Muscle layer of colon (tissue), 2 donors: Measurements from ENCODE around the gene RAD54L.

Experiments used
- H3K27ac ChIP-seq: one replicate; pipeline ENCODE4 v1.7.0; 2013; ENCODE audit warnings: low read depth, mild to moderate bottlenecking, low read length, moderate library complexity
- H3K27me3 ChIP-seq, 2 donors: one replicate each; pipeline ENCODE4 v1.7.0; 2013; ENCODE audit warnings: low read length in 2 of 2, mild to moderate bottlenecking in 2 of 2; ENCODE audit not compliant: insufficient read depth in 2 of 2, control insufficient read depth in 1 of 2
- H3K36me3 ChIP-seq: one replicate; pipeline ENCODE4 v1.7.0; 2013; ENCODE audit warnings: mild to moderate bottlenecking, low read length; ENCODE audit not compliant: insufficient read depth
- H3K4me1 ChIP-seq: one replicate; pipeline ENCODE4 v1.7.0; 2013; ENCODE audit warnings: mild to moderate bottlenecking, low read length; ENCODE audit not compliant: insufficient read depth
- H3K4me3 ChIP-seq, 2 donors: one replicate each; pipeline ENCODE4 v1.7.0; 2013; ENCODE audit warnings: low read length in 2 of 2, low read depth in 1 of 2, mild to moderate bottlenecking in 1 of 2, moderate library complexity in 1 of 2
- H3K9ac ChIP-seq: one replicate; pipeline ENCODE4 v1.7.0; 2013; ENCODE audit warnings: low read length
- H3K9me3 ChIP-seq: one replicate; pipeline ENCODE4 v1.7.0; 2013; ENCODE audit warnings: mild to moderate bottlenecking, low read length
- donor health status: abdominal sarcoma.
- donor health status: Adenocarcinoma of cecum.

The RAD54L gene

DNA sequence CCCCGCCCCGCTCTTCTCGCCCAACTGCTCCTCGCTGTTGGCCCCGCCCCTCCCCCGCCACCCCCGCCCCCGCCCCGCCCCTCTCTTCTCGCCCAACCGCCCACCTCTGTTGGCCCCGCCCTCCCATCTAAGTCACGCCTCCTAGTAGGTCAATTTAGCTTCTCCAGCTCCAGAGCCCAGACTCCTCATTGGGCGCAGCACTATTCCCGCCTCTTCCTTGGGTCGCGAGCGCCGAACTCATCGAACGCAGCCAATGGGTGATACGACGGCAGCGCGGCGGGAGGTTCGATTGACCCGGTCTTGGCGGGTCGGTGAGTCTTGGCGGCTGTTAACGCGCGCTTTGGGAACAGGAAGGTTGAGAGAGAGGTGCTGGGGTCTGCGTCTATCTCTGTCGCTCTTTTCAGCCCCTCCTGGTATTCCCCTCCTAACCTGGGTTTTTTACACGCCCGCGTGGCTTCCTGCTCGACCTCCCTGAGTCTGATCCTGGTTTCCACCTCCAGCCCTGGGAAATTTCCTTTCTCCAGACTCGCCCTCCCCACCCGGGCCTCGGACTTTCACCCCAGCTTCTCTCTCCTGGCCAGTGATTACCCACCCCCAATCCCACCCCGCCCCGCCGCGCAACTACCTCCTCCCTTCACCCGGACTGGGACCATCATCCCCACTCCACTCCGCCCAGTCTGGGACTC is at the start of gene RAD54L:
Gene RAD54L (plus strand): TSS at position 328 of the 686 bp plus-strand sequence. CDS start 643 bp downstream, outside the sequence.
- H3K9me3 ChIP-seq = no peaks in the 10 kb centered on the region
- H3K4me1 ChIP-seq = peaks cover 7% of the 10 kb centered on the region
- no peaks in the 10 kb centered on the region for H3K36me3 ChIP-seq
- peak within 1 kb of the TSS; percentile 22 for H3K9ac ChIP-seq
- H3K27ac ChIP-seq = no peak within 1 kb of the TSS
- H3K27me3 ChIP-seq = no peaks in the 10 kb centered on the region
- H3K4me3 ChIP-seq = peak within 1 kb of the TSS; percentile 59 to 85

- H3K4me3 ChIP-seq = peak within 1 kb of the TSS; percentile 93 to 99
- no peaks in the 10 kb centered on the region for H3K27me3 ChIP-seq
- peaks cover 26% of the 10 kb centered on the region for H3K4me1 ChIP-seq
- H3K36me3 ChIP-seq = peaks cover 36% of the 10 kb centered on the region
- peak within 1 kb of the TSS; percentile 92 for H3K9ac ChIP-seq
- peak within 1 kb of the TSS; percentile 85 for H3K27ac ChIP-seq
- H3K9me3 ChIP-seq = no peaks in the 10 kb centered on the region
Measured at GRCh38 chr1:46197964-46198811, 49.4 kb upstream of the RAD54L start, which contains the start of gene POMGNT1. TSS of gene POMGNT1 (minus strand) at chr1:46198434. CDS start at chr1:46197821, 613 bp downstream.

DNA sequence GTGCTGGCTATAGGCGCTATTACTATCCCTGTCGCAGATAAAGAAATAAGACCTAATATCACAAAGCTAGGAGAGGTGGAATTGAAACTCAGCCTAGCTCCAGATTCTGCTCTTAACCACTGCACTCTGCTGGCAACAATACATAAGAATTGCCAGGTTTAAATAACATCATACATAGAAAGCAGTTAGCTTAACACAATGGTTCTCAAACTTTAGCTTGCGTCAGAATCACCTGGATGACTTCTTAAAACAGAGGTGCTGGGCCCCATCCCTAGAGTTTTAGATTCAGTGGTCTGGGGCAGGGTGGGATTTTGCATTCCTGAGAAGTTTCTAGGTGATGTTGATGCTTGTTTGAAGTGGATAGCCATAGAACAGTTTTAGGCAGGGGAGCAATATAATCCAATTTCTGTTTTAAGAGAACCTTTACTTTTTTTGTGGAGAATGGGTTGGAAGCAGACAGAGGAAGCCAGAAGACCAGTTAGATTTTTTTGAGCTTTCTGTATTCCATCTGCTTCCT is 48.3 kb upstream of the RAD54L start:
- H3K9me3 ChIP-seq = no peaks in the 10 kb centered on the region
- no peak overlapping the region for H3K9ac ChIP-seq
- H3K27me3 ChIP-seq = no peaks in the 10 kb centered on the region
- H3K27ac ChIP-seq = no peak overlapping the region
- peaks cover 30% of the 10 kb centered on the region for H3K4me1 ChIP-seq
- H3K4me3 ChIP-seq = peak overlapping the region in 1 of 2 donors; percentile 84
- peaks cover 26% of the 10 kb centered on the region for H3K36me3 ChIP-seq

- H3K4me1 ChIP-seq = peaks cover 33% of the 10 kb centered on the region
- peak overlapping the region; percentile 86 for H3K27ac ChIP-seq
- no peaks in the 10 kb centered on the region for H3K27me3 ChIP-seq
- peak overlapping the region; percentile 92 for H3K4me3 ChIP-seq
- H3K36me3 ChIP-seq = no peaks in the 10 kb centered on the region
- peak overlapping the region; percentile 93 for H3K9ac ChIP-seq
- H3K9me3 ChIP-seq = no peaks in the 10 kb centered on the region
Measured at GRCh38 chr1:46203738-46204405, 43.7 kb upstream of the RAD54L start.

GRCh38 chr1:46204406-46204742 is 43.2 kb upstream of the RAD54L start:
- peak overlapping the region; percentile 86 for H3K27ac ChIP-seq
- H3K27me3 ChIP-seq = no peaks in the 10 kb centered on the region
- peak overlapping the region; percentile 93 for H3K9ac ChIP-seq
- H3K4me3 ChIP-seq = peak overlapping the region; percentile 92
- H3K4me1 ChIP-seq = peaks cover 30% of the 10 kb centered on the region
- no peaks in the 10 kb centered on the region for H3K9me3 ChIP-seq
- no peaks in the 10 kb centered on the region for H3K36me3 ChIP-seq

DNA sequence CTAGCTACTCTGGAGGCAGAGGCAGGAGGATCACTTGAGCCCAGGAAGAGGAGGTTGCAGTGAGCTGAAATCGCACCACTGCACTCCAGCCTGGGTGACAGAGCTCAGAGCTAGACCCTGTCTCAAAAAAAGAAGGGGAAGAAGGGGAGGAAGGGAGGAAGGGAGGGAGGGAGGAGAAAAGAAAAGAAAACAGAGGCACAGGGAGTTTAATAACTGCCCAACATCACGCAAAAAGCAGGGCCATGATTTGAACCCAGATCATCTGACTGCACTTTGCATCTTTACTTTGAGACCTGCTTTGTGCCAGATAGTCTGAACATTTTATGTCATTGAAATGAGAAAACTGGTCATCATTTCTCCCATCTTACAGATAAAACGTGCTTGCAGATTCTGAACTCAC is 42.4 kb upstream of the RAD54L start:
- H3K4me3 ChIP-seq = peak overlapping the region in 1 of 2 donors; percentile 92
- H3K36me3 ChIP-seq = no peaks in the 10 kb centered on the region
- H3K9ac ChIP-seq = no peak overlapping the region
- H3K27me3 ChIP-seq = no peaks in the 10 kb centered on the region
- peaks cover 30% of the 10 kb centered on the region for H3K4me1 ChIP-seq
- H3K9me3 ChIP-seq = no peaks in the 10 kb centered on the region
- H3K27ac ChIP-seq = peak overlapping the region; percentile 3

DNA sequence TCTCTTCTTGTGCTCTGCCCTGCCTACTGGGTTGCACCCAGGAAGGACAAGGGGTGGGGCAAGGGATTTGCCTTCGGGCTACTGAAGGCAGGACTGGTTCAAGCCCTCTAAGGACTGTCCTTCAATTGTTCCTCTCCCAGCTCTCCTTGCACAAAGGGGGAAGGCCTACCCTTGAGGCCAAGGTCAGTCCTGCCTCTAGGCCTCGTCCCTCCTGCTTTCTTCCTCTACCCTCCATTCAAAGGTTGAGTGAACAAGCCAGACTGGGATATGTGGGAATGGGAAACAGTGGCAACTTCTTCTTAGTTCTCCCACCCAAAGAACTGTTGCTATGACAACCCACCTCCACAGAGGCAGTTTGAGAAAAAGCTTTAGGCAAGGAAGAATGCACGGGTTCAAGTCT is 41.8 kb upstream of the RAD54L start:
- Histone ChIP-seq H3K9ac (no peak overlapping the region), H3K4me3 (no peak overlapping the region), H3K4me1 (peaks cover 30% of the 10 kb centered on the region), H3K36me3 (no peaks in the 10 kb centered on the region), H3K27me3 (no peaks in the 10 kb centered on the region), H3K27ac (no peak overlapping the region), H3K9me3 (no peaks in the 10 kb centered on the region)

GRCh38 chr1:46206399-46206798 is 41.2 kb upstream of the RAD54L start:
- no peak overlapping the region for H3K9ac ChIP-seq
- H3K4me3 ChIP-seq = no peak overlapping the region
- H3K9me3 ChIP-seq = no peaks in the 10 kb centered on the region
- no peaks in the 10 kb centered on the region for H3K27me3 ChIP-seq
- H3K4me1 ChIP-seq = peaks cover 30% of the 10 kb centered on the region
- no peak overlapping the region for H3K27ac ChIP-seq
- H3K36me3 ChIP-seq = no peaks in the 10 kb centered on the region

- no peak overlapping the region for H3K4me3 ChIP-seq
- H3K9ac ChIP-seq = no peak overlapping the region
- no peaks in the 10 kb centered on the region for H3K27me3 ChIP-seq
- H3K4me1 ChIP-seq = peaks cover 8% of the 10 kb centered on the region
- no peak overlapping the region for H3K27ac ChIP-seq
- no peaks in the 10 kb centered on the region for H3K9me3 ChIP-seq
- no peaks in the 10 kb centered on the region for H3K36me3 ChIP-seq
Measured at GRCh38 chr1:46210561-46210960, 37.0 kb upstream of the RAD54L start.

- Histone ChIP-seq H3K27ac (no peak overlapping the region), H3K9me3 (no peaks in the 10 kb centered on the region), H3K4me3 (no peak overlapping the region), H3K36me3 (no peaks in the 10 kb centered on the region), H3K4me1 (peaks cover 3% of the 10 kb centered on the region), H3K9ac (no peak overlapping the region), H3K27me3 (no peaks in the 10 kb centered on the region)
Measured at GRCh38 chr1:46211051-46211450, 36.5 kb upstream of the RAD54L start.

DNA sequence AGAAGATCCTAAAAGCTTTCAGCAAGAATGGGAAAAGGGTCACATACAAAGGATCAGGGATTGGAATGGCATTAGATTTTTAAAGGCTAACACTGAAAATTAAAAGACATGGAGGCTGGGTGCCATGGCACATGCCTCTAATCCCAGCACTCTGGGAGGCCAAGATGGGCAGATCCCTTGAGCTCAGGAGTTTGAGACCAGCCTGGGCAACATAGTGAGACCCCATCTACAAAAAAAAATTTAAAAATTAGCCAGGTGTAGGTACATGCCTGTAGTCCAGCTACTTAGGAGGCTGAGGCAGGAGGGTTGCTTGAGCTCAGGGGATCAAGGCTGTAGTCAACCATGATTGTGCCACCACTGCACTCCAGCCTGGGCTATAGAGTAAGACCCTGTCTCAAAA is 32.1 kb upstream of the RAD54L start:
- Histone ChIP-seq H3K4me3 (no peak overlapping the region), H3K9me3 (no peaks in the 10 kb centered on the region), H3K27ac (no peak overlapping the region), H3K27me3 (no peaks in the 10 kb centered on the region), H3K36me3 (no peaks in the 10 kb centered on the region), H3K4me1 (no peaks in the 10 kb centered on the region), H3K9ac (no peak overlapping the region)
